Measurements from ENCODE around the gene ARHGEF1. TPM values are rescaled to one million over a fixed set of nuclear protein-coding genes. Genes with fewer than 3 reads are reported as not detected.

Gene ARHGEF1
- total and polyA plus RNA-seq, 2 donors (not counting 1 experiment from before 2014, with no cell fraction given): 646 to 886 TPM

DNA sequence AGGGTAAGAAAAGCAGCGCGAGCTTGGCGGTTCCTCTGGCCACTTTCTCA, 38.2 kb upstream of the ARHGEF1 start, which contains the start of gene DMRTC2:
Gene DMRTC2 (plus strand): TSS at position 42 of the 50 bp plus-strand sequence. CDS start 2,387 bp downstream, outside the sequence.
- intact Hi-C loops (cut with micrococcal nuclease): no loop called here
- Mint-ChIP-seq H3K27me3 (peaks cover 8% of the 10 kb centered on the region), H3K9me3 (ENCODE audit: insufficient read depth) (no peaks in the 10 kb centered on the region), H3K27ac (no peak within 1 kb of the TSS), H3K4me3 (no peak within 1 kb of the TSS), H3K4me1 (no peaks in the 10 kb centered on the region)
- Histone ChIP-seq H2AFZ (ENCODE audit: insufficient read depth, low read depth, low read length, poor library complexity, severe bottlenecking) (no peak within 1 kb of the TSS), H3K4me1 (ENCODE audit: control insufficient read depth in 2 of 2, insufficient read depth in 2 of 2, low read length in 2 of 2) (no peaks in the 10 kb centered on the region), H3K79me2 (ENCODE audit: control insufficient read depth, insufficient read depth, low read length) (no peaks in the 10 kb centered on the region), H4K20me1 (ENCODE audit: control insufficient read depth, insufficient read depth, low read length, poor library complexity, severe bottlenecking) (no peaks in the 10 kb centered on the region), H3K9ac (ENCODE audit: low read length) (no peak within 1 kb of the TSS), H3K9me3 (ENCODE audit: control extremely low read depth in 1 of 3, control insufficient read depth in 2 of 3, insufficient read depth in 1 of 3, low read length in 2 of 3) (peaks cover 0 to 9% (median 0%) of the 10 kb centered on the region in 3 donors), H3K36me3 (replicated peaks in 1 of 2; ENCODE audit: control extremely low read depth in 1 of 2, control insufficient read depth in 1 of 2, extremely low read depth in 1 of 2, insufficient read depth in 2 of 2, low read length in 1 of 2) (no peaks in the 10 kb centered on the region), H3K4me2 (replicated peaks; ENCODE audit: low read depth, low read length, poor library complexity, severe bottlenecking) (no peak within 1 kb of the TSS), H3K27ac (ENCODE audit: low read length in 2 of 2) (no peak within 1 kb of the TSS), H3K4me3 (ENCODE audit: control extremely low read depth in 1 of 5, extremely low read depth in 1 of 5, insufficient read depth in 1 of 5, low read depth in 2 of 5, low read length in 4 of 5) (no peak within 1 kb of the TSS), H3K27me3 (replicated peaks in 1 of 4; ENCODE audit: control extremely low read depth in 1 of 4, control insufficient read depth in 3 of 4, insufficient read depth in 4 of 4, low read length in 3 of 4) (no peaks in the 10 kb centered on the region)
- WGBS (ENCODE audit: insufficient coverage): 94% methylated on average over 3 of the region's 3 CpGs
- DNase-seq (no peak), ATAC-seq (ENCODE audit: low read depth) (no peak)
- CTCF ChIA-PET: no interaction called here
- POLR2A ChIA-PET: no interaction called here
- TF ChIP-seq, protein P1, sequence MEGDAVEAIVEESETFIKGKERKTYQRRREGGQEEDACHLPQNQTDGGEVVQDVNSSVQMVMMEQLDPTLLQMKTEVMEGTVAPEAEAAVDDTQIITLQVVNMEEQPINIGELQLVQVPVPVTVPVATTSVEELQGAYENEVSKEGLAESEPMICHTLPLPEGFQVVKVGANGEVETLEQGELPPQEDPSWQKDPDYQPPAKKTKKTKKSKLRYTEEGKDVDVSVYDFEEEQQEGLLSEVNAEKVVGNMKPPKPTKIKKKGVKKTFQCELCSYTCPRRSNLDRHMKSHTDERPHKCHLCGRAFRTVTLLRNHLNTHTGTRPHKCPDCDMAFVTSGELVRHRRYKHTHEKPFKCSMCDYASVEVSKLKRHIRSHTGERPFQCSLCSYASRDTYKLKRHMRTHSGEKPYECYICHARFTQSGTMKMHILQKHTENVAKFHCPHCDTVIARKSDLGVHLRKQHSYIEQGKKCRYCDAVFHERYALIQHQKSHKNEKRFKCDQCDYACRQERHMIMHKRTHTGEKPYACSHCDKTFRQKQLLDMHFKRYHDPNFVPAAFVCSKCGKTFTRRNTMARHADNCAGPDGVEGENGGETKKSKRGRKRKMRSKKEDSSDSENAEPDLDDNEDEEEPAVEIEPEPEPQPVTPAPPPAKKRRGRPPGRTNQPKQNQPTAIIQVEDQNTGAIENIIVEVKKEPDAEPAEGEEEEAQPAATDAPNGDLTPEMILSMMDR (IDR thresholded peaks at IDR 0.05): no peak
- TF ChIP-seq EZH2 (IDR thresholded peaks at IDR 0.05; ENCODE audit: borderline replicate concordance, insufficient read depth, low read depth, low read length, poor library complexity, severe bottlenecking): no peak

- POLR2A ChIA-PET: no interaction called here
- WGBS (ENCODE audit: insufficient coverage): 97% methylated on average over 11 of the region's 23 CpGs
- Histone ChIP-seq H3K9ac (ENCODE audit: low read length) (no peak overlapping the region), H2AFZ (ENCODE audit: insufficient read depth, low read depth, low read length, poor library complexity, severe bottlenecking) (no peak overlapping the region), H3K4me3 (ENCODE audit: control extremely low read depth in 1 of 5, extremely low read depth in 1 of 5, insufficient read depth in 1 of 5, low read depth in 2 of 5, low read length in 4 of 5) (no peak overlapping the region), H3K4me2 (replicated peaks; ENCODE audit: low read depth, low read length, poor library complexity, severe bottlenecking) (no peak overlapping the region), H3K27me3 (replicated peaks in 1 of 4; ENCODE audit: control extremely low read depth in 1 of 4, control insufficient read depth in 3 of 4, insufficient read depth in 4 of 4, low read length in 3 of 4) (no peaks in the 10 kb centered on the region), H3K9me3 (ENCODE audit: control extremely low read depth in 1 of 3, control insufficient read depth in 2 of 3, insufficient read depth in 1 of 3, low read length in 2 of 3) (peaks cover 0 to 9% (median 0%) of the 10 kb centered on the region in 3 donors), H4K20me1 (ENCODE audit: control insufficient read depth, insufficient read depth, low read length, poor library complexity, severe bottlenecking) (no peaks in the 10 kb centered on the region), H3K36me3 (replicated peaks in 1 of 2; ENCODE audit: control extremely low read depth in 1 of 2, control insufficient read depth in 1 of 2, extremely low read depth in 1 of 2, insufficient read depth in 2 of 2, low read length in 1 of 2) (no peaks in the 10 kb centered on the region), H3K79me2 (ENCODE audit: control insufficient read depth, insufficient read depth, low read length) (no peaks in the 10 kb centered on the region), H3K4me1 (ENCODE audit: control insufficient read depth in 2 of 2, insufficient read depth in 2 of 2, low read length in 2 of 2) (no peaks in the 10 kb centered on the region), H3K27ac (ENCODE audit: low read length in 2 of 2) (no peak overlapping the region)
- Mint-ChIP-seq H3K4me1 (no peaks in the 10 kb centered on the region), H3K4me3 (no peak overlapping the region), H3K9me3 (ENCODE audit: insufficient read depth) (no peaks in the 10 kb centered on the region), H3K27ac (no peak overlapping the region), H3K27me3 (peaks cover 6% of the 10 kb centered on the region)
- DNase-seq: no peak
- no peak for TF ChIP-seq EZH2 (IDR thresholded peaks at IDR 0.05; ENCODE audit: borderline replicate concordance, insufficient read depth, low read depth, low read length, poor library complexity, severe bottlenecking)
- TF ChIP-seq, protein P1 (IDR thresholded peaks at IDR 0.05): no peak
- no peak for ATAC-seq (ENCODE audit: low read depth)
- intact Hi-C loops (cut with micrococcal nuclease): no loop called here
- CTCF ChIA-PET: no interaction called here
These were observed 37.9 kb upstream of the ARHGEF1 start for GRCh38 chr19:41845051-41845590.
